Ishikawa (cell line): ENCODE results near the gene CDK5R2.

Source experiments
- CEBPB ChIP-seq: IDR thresholded peaks from 2 replicates; pipeline ENCODE4 v1.6.1; 2012
- CREB1 ChIP-seq: IDR thresholded peaks from 2 replicates; pipeline ENCODE4 v1.6.1; 2012; ENCODE audit warnings: low read depth
- EGR1 ChIP-seq: IDR thresholded peaks from 2 replicates; pipeline ENCODE4 v1.6.1; 2012
- EP300 ChIP-seq: IDR thresholded peaks from 2 replicates; pipeline ENCODE4 v1.6.1; 2012; ENCODE audit warnings: borderline replicate concordance
- FOXM1 ChIP-seq: IDR thresholded peaks from 2 replicates; pipeline ENCODE4 v1.6.1; 2012; ENCODE audit warnings: low read depth, borderline replicate concordance
- MAX ChIP-seq: IDR thresholded peaks from 2 replicates; pipeline ENCODE4 v1.6.1; 2012
- NFIC ChIP-seq: IDR thresholded peaks from 2 replicates; pipeline ENCODE4 v1.6.1; 2012
- RAD21 ChIP-seq: IDR thresholded peaks from 2 replicates; pipeline ENCODE4 v1.6.1; 2012; ENCODE audit warnings: low read depth
- TAF1 ChIP-seq: IDR thresholded peaks from 2 replicates; pipeline ENCODE4 v1.6.1; 2012; ENCODE audit warnings: low read depth, mild to moderate bottlenecking
- TCF12 ChIP-seq: IDR thresholded peaks from 2 replicates; pipeline ENCODE4 v1.6.1; 2012; ENCODE audit warnings: low read depth
- TEAD4 ChIP-seq: IDR thresholded peaks from 2 replicates; pipeline ENCODE4 v1.6.1; 2012
- YY1 ChIP-seq: IDR thresholded peaks from 2 replicates; pipeline ENCODE4 v1.6.1; 2012; ENCODE audit warnings: low read depth
- ZBTB7A ChIP-seq: IDR thresholded peaks from 2 replicates; pipeline ENCODE4 v1.6.1; 2012; ENCODE audit warnings: low read depth
- TF ChIP-seq, protein P1 (sequence below): IDR thresholded peaks from 2 replicates; pipeline ENCODE4 v1.6.1; 2012; ENCODE audit warnings: low read depth, mild to moderate bottlenecking
- TF ChIP-seq, protein P2 (sequence below): IDR thresholded peaks from 2 replicates; pipeline ENCODE4 v1.6.1; 2012

The CDK5R2 gene

GRCh38 chr2:218996937-218997336 is 37.5 kb downstream of the CDK5R2 start:
- TF ChIP-seq CEBPB (no peak), EP300 (no peak), CREB1 (no peak), FOXM1 (no peak), MAX (no peak), ZBTB7A (no peak), YY1 (no peak), EGR1 (no peak), TCF12 (no peak), NFIC (no peak), TAF1 (no peak)
- TF ChIP-seq, protein P1, sequence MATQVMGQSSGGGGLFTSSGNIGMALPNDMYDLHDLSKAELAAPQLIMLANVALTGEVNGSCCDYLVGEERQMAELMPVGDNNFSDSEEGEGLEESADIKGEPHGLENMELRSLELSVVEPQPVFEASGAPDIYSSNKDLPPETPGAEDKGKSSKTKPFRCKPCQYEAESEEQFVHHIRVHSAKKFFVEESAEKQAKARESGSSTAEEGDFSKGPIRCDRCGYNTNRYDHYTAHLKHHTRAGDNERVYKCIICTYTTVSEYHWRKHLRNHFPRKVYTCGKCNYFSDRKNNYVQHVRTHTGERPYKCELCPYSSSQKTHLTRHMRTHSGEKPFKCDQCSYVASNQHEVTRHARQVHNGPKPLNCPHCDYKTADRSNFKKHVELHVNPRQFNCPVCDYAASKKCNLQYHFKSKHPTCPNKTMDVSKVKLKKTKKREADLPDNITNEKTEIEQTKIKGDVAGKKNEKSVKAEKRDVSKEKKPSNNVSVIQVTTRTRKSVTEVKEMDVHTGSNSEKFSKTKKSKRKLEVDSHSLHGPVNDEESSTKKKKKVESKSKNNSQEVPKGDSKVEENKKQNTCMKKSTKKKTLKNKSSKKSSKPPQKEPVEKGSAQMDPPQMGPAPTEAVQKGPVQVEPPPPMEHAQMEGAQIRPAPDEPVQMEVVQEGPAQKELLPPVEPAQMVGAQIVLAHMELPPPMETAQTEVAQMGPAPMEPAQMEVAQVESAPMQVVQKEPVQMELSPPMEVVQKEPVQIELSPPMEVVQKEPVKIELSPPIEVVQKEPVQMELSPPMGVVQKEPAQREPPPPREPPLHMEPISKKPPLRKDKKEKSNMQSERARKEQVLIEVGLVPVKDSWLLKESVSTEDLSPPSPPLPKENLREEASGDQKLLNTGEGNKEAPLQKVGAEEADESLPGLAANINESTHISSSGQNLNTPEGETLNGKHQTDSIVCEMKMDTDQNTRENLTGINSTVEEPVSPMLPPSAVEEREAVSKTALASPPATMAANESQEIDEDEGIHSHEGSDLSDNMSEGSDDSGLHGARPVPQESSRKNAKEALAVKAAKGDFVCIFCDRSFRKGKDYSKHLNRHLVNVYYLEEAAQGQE, result no peak

DNA sequence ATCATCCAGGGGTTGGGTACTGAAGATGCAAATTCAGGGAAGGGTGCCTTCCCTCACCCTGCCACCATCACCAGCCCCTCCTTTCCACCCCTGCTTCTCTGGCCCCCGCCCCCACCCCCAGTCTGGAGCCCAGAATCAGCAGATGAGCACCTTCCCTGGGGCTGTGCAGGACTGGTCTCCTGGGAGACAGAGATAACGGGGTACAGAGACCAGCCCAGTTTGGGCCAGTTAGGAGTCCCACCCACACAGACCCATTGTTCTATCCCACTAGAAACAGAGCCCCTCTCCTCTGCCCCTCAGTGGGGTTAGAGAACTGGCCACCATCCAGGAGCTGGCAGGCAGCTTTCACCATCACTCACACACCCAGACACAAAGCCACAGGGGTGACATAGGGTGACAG is 38.3 kb downstream of the CDK5R2 start:
- TF ChIP-seq EGR1, result no peak

DNA sequence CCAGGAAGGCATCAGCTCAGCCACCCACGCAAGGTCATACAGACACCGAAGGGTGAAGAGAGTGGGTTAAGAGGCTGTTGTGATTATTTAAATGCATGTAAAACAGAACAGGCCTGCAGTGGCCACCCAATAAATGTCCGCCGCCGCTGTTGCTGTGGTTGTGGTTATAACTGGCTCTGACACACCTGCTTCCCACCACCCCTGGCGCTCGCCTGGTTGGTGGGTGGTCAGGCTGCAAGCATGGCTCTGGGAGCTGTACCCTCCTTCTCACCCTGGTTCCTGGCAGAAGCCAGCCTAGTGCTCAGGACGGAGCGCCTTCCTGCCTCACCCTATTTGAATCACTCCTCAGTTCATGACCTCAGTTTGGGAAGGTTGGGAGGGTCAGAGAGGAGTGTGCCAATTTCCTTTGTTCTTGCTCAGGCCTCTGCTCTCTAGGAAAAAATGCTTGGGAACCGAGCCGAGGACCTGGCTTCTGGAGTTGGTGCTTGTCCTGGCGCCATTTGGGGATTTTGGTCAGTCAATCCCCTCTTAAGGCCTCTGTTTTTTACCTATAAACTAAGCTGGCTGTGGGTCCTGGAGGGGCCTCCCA is 39.0 kb downstream of the CDK5R2 start:
- no peak for TF ChIP-seq NFIC
- no peak for TF ChIP-seq FOXM1

DNA sequence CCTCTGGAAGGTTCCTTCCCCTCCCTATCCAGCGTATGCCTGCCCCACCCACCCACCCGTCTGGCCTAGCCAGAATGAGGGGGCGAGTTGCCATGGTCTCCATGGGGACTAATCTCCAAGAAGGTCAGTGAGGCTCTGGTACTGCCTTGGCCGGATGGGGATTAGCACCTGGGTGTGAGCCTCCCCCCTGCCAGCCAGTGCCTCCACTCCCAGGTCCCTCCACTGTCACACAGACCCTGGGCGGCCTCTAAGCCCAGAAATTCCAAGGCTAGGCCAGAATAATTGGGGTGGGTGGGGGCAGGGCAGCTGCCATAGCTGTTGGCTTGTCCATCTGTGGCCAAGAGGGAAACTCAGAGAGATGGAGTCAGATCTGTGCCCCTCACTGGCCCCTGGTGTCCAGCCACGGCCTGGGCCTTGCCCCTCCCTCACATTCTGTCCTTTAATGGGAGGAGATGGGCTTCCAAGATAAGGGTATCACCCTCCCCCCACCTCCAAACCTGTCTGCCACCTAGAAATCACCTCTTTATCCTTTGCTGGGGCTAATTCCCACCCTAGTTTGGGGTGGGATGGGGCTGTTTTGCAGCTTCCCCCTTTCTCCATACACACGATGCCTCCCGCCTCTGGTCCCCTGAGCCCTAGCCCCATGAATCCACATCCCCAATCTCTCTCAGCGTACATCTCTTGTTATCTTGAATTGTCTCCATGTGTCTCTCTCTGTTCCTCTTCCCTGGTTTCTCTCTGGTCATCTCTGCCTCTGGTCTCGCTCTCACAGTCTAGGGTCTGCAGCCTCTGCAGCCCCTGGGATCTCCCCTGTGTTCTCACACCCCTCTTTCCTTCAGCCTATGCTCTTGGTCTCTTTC is 39.8 kb downstream of the CDK5R2 start:
- no peak for TF ChIP-seq MAX
- TF ChIP-seq TEAD4, result no peak
- no peak for TF ChIP-seq NFIC
- no peak for TF ChIP-seq CEBPB
- TF ChIP-seq CREB1, result no peak
- TF ChIP-seq, protein P1, result no peak
- no peak for TF ChIP-seq YY1
- TF ChIP-seq, protein P2, sequence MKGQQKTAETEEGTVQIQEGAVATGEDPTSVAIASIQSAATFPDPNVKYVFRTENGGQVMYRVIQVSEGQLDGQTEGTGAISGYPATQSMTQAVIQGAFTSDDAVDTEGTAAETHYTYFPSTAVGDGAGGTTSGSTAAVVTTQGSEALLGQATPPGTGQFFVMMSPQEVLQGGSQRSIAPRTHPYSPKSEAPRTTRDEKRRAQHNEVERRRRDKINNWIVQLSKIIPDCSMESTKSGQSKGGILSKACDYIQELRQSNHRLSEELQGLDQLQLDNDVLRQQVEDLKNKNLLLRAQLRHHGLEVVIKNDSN, result no peak

DNA sequence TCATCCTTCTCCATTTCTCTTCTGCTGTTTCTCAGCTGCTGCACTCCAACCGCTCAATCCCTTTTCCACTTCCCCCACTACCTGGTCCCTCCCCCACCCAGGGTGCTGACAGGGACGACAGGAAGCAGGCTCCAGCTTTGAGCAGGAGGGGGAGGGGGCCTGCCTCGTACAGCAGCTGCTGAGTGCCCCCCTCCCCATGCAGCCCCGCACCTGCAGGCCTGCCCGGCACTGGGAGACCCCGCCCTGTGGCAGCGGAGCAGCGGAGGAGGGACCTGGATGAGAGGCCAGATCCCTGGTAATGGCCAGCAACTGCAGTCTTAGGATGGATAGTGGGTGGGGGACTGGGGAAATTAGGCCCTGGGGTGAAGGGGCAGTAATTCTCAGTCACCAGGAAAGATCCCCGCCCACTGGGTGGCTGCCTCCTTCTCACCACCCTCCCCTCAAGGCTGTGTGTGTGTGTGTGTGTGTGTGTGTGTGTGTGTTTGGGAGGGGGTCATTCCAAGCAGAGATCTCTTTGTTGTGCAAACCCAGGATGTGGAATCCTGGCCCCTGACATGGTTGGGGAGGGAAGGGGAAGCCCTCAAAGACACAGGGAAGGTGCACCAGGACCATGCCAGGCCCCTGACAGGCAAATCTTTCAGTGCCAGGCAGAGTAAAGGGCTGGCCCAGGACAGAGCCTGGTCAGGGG is 40.6 kb downstream of the CDK5R2 start:
- TF ChIP-seq NFIC (no peak), TAF1 (no peak), ZBTB7A (no peak), EGR1 (no peak), FOXM1 (no peak), TCF12 (no peak), CEBPB (no peak), CREB1 (no peak), EP300 (no peak), RAD21 (no peak)
- TF ChIP-seq, protein P2, result no peak
- TF ChIP-seq, protein P1, result no peak
